ENCODE results near the gene GRHL1.

GRHL1 gene

DNA sequence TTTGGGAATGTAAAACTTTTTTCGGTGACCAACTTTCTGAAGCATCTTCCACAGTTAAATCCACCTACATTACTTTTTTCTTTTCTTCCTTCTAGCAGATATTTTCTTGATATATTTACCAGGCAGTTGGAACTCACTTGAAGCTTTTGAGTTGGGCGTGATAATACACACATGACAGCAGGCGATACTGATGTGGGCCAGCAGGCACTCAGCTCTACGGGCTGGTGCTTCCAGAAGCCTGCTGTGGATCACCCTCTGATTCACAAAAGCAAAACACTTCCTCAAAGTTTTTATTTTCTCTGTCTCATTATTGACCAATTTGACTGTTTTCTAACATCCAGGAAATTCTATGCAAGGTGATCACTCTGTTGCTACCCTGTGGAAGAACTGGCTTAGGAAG lies 22.9 kb downstream of the GRHL1 start:
- no peak for DNase-seq

DNA sequence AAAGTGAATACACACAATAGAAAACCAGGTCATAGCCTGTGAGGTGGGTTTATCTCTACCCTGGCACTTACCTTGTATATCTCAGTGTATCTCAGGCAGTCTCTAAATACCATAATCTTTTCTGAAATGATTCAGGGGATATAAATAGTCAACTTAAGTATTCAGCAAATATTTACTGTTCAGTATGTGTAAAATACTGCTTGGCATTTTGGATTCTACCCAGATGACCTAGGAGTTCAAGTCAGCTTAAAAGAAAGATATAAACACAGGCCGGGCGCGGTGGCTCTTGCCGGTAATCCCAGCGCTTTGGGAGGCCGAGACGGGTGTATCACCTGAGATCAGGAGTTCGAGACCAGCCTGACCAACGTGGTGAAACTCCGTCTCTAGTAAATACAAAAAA lies 23.8 kb downstream of the GRHL1 start:
- no peak for DNase-seq

DNA sequence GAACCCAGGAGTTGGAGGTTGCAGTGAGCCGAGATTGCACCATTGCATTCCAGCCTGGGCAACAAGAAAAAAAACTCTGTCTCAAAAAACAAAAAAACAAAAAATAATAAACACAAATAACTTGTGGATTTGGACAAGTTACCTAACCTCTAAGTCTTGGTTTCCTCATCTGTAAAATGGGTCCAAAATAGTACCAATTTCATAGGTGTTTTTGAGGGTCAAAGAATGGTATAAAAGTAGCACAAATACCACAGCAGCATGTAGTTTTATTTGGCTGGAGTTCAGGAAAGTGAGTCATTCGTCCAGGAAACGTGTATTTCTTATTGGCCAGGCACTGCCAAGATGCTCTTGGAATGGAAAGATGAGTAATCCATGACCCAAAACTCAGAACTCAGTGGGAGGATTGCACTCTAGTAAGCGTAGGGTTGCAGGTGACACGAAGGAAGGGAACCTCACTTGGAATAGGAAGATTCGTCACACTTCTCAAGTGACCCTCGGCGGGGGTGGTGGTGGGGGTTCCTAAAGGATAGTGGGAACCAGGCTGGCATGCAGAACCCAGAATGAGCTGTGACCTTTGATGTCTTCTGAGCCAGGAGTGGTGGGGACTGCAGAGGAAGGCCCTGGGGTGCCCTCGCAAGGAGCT lies 24.4 kb downstream of the GRHL1 start:
- DNase-seq, result no peak

DNA sequence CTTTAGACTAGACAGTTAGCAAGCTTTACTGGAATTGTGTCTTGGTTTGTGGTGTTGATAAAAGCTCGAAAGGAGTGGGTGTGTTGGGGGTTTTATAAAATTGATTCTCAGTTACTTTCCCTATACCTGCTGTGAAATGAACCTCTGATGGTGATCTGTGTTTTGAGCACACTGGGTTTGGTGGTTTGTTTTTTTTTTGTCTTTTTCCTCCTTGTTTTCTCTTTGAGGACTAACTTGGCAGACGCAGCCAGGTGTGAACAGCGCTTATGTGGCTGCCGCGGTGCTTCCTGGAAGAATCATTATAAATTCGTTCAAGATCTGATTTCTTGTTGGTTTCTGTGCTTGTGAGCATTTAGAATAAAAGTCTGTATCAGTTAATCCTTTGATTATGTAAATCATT lies 28.5 kb downstream of the GRHL1 start:
- no peak for DNase-seq

DNA sequence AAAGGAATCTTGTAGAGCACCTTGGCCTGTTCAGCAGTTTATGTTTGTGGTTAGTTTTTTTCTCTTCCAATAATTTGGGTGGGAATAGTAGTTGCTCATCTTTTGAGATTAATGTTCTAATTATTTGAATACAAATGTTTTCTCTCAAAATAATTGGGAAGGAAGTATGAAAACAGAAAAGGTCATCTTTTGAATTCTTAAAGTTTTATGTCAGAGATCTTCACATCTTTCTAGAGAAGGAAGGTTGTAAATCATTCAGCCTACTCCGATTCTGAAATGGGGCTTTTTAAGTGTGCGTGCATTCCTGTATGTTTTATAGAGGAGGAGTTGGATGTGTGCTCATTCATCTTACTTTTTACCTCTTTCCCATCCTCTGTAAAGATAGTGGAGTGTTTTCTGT lies 29.0 kb downstream of the GRHL1 start:
- no peak for DNase-seq

DNA sequence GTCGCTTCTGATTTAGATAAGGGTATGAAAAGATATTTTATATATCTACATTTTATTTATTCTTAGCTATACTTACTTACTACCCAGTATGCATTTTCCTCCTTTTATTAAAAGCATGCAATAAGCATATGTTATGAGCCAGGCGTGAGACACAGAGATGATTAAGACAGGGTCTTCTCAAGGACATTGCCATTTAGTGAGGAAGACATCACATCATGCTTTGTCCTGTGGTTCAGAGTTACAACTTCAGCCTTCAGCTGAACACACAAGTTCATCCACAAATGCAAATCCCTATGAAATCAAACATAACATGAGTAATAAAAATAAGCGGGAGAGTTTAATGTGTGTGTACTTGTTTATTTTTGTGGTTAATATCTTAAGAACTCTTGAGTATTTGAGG lies 30.2 kb downstream of the GRHL1 start:
- no peak for DNase-seq

DNA sequence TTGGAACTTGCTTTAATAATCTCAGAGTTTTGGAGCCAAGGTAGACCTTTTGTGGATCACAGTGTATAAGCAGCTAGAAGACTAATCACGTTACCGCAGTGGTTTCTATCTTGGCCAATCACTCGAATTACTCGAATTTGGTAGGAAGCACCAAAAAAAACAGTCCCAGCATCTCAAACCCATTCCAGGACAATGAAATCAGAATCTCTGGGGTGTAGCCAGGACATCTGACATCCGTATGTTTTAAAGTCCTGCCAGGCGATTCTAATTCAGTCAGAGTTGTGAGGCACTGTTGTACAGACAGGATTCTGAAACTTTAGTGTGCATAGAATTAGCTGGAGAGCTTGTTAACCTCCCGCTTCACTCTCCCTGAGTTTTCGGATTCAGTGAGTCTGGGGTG lies 30.8 kb downstream of the GRHL1 start:
- no peak for DNase-seq

DNA sequence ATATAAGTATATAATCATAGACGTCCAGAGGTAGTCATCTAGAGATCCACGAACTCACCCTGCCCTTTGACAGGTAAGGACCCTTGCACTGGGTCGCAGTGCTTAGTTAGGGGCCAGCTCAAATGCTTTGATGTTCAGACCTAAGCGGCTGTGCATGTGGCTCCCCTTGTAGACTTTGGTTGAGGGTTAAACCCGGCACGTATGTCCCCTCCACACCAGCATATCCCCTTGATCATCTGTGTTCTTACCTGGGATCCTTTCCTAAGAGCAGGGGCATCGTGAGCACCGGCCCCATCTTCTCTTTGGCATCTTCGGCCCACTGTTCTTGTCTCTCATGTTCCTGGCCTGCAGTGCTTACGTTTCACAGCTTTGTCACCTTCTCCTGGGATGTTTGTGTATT lies 31.4 kb downstream of the GRHL1 start:
- DNase-seq, result no peak

DNA sequence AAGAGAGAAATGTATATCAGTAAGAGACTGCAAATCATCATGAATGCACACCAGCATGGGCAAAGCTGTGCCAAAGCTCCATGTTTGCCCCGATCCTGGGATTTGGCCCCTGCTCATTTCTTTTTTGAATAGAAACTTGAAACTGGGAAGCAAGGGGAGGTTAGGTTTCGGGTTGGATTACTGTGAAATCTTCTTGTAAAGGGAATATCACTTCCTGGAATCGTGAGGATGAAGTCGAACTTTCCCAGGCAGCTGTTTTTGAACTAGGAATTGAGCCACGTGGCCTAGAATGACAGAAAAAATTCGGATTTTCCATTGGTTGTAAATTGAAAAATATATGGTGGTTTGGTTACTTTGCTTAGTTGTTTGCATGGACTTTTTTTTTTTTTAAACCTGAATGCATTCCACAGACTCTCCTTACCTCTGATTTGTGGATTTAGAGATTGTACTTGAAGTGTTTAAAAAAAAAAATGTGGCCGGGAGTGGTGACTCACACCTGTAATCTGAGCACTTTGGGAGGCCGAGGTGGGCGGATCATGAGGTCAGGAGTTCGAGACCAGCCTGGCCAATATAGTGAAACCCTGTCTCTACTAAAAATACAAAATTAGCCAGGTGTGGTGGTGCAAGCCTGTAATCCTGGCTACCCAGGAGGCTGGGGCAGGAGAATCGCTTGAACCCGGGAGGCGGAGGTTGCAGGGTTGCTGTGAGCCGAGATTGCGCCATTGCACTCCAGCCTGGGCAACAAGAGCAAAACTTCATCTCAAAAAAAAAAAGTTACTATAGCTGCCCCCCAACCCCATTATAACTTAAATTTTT lies 32.1 kb downstream of the GRHL1 start:
- DNase-seq, result no peak

DNA sequence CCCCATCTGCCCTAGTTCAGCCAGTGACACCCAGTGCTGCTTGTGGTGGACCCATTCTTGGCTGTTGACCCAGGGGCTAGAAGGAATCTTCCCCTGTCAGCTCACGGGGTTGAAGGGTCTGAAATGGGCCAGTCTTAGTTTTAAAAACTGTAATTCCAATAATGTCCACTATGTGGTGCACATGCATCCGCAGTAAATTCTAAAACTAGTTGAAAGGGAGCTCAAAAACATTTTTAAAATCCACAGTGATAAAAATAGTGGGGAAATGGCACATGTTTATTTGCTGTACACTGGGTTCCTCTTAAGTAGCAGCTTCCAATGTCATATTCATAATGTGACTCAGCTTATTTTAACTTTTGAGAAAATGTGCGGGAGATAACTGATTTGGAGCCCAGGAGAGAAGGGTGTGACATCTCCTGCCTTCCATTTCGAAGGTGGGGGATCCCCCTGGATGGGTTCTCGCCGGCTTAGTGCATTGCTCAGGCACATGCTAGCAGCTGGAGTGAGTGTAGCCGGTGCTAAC lies 32.8 kb downstream of the GRHL1 start:
- DNase-seq, result no peak

DNA sequence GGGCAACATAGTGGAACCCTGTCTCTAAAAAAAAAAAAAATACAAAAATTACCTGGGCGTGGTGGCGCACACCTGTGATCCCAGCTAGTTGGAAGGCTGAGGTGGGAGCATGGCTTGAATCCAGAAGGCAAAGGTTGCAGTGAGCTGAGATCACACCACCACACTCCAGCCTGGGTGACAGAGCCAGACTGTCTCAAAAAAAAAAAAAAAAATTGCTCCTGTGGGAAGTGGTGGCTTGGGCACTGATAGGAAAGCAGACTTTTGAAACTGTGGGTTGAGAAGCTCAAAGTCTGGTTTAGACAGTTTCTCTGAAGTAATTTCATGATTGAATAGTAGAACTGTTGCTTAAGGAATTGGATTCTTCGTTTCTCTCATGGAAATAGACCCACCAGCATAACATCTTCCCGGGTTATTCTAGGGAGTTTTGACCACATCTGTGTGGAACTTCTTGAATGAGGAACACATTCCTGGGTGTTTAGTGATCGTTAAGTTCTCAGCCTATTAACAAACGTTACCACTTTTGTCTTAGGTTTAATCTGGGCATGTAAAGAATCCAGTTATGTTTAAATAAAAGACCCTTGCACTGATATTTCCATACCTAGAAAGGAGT lies 33.5 kb downstream of the GRHL1 start:
- no peak for DNase-seq

DNA sequence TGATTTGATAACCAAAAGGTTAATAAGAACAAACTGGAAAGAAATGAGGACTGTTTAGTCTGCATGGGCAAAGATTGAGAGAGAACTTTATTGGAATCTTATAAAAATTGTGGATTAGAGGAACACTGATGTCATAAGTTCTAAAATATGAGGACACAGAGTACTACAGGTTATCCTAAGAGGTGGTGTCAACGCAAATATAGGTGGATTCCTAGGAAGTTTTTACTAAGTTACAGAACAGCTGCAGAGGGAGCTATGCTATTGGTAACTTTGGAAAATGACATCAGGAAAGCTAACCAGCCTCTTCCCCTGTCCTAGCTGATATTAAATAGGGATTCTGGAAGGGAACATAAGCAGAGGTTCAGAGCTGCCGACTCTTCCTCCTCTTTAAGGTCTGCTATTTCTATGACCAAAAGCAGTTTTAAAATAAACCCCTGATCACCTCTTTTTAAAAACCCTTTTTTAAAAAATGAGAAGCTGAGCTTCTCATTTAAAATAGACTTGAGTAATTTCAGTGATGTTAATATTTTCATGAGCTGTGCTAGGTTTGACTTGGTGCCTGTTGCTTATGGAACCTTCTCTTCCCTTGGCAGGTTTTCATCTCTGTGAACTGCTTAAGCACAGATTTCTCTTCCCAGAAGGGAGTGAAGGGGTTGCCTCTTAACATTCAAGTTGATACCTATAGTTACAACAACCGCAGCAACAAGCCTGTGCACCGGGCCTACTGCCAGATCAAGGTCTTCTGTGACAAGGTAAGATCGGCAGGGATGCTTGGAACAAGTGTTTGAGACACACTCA lies 34.2 kb downstream of the GRHL1 start:
- no peak for DNase-seq

DNA sequence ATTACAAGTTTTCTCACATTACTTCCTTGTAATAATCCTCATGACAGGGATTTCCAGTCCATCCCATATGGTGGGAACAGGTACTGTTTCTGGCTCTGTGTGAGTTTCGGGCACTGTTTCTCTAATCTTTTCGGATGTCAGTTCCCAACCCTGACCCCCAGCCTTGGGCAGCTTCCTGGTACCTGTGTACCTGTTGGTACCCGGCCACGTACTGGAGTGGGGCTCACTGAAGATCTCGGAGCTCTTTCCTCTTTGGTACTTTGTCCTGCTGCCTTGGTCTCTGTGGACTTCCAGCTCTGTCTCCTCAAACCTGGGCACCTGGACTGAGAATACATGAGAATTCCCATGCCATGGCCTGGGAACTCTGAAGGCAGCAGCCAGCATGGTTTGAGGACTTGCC lies 36.8 kb downstream of the GRHL1 start:
- no peak for DNase-seq

DNA sequence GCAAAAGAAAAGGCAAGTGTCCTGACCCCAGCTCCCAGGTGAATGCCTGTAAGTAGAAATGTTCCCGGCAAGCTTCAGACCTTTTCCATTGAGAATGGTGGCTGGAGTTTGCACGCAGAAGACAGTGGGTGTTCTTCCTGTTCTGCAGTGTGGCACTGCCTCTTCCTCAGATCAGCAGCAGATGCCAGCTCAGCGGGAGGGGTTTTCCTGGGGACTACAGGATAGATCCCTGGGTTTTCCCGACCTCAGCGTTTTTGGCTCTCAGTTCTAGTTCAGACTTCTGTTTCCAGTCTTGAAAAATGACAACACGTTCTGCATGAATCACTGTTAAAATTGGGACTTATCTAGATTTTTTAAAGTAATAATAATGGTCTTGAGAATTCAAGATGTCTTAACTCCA lies 39.2 kb downstream of the GRHL1 start:
- DNase-seq, result no peak

DNA sequence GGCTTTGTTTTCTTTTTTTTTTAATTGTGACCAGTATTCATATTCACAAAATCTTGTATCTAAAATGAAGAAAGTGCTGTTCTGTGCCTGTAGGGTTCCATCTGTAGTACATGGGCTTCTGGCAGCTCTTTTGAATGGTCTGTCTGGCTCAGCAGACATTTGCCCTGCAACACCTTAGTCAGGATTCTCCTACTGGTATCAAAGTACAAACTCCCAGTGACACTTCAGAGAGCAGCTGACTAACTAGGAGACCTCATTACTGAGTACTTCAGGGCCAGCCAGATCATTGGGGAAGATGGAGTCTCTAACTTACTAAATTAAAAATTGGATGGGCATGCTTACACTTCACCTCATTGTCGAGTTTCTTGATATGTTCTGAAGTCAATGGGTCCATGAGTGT lies 39.7 kb downstream of the GRHL1 start:
- DNase-seq, result no peak

DNA sequence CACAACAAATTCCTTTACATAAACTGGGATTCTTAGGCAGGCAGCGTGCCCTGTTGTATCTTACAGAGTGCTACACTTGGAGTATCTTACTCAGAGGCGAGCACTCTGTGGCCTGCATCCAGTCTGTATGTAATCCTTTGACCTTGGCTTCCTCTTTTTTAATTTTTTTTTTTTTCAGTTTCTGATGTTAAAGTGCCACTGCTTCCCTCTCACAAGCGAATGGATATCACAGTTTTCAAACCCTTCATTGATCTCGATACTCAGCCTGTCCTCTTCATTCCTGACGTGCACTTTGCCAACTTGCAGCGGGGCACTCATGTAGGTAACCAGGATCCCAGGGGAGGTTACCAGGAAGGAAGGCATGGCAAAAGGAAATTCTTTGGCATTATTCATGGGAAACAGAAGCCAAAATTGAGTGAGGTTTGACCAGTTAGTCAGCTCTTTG lies 40.4 kb downstream of the GRHL1 start:
- no peak for DNase-seq

DNA sequence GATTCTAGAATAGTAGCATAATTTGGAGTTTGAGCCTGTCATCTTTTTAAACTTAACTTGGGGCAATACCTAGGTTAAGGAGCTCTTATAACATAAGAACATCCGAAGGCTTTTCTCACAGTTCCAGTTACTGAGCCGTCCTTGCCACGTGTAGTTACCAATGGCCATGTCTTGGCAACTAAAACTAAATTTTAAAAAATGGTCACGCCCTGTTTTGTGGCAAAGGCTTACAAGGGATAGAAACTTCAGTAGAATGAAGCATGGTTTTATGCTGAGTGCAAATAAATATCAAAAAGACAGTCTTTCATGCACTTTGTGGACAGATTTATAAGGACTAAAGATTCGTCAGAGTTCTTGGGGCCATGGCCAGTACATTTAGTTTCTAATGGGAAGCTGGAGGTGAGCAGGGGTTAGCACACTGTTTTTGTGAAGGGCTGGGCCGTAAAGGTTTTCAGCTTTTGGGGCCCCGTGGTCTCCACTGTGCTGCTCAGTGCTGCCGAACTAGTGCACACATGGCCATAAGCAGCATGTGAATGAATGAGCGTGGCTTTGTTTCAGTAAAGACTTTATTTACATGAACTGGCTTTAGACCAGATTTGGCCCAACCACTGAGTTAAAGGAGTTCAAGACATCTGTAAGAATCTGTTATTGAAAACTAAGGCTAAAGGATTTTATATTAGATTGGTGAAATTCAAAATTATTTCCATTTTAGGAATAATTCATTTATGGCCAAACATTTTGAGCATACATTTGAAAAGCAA lies 41.1 kb downstream of the GRHL1 start:
- DNase-seq, result no peak

DNA sequence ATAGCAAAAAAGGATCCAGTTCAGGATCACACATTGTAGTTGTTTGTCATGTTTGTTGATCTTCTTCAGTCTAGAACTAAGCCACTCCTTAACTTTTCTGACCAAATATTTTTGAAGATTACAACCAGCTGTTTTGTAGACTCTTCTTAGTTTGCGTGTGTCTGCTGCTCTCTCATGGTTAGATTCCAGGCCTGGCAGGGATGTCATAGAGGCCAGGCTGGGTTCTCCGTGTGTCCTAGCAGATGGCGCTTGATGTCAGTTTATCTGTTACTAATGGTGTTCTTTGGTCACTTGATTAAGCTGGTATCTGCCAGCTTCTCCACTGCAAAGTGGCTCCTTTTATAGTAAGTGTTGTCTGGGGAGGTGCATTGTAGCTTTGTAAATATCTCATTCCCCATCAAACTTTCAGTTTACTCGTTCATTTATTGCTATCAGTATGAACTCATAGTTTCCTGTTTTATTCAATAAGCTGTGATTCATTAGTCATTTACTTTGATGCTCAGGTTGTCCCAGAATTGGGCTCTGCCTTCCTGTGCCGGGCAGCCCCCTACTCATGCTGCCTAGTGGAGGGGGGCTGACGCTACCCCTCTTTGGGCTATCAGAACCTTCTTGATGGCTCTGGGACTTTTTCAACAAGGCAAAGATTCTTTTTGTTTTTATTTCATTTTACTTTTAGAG lies 42.1 kb downstream of the GRHL1 start:
- DNase-seq, result no peak

DNA sequence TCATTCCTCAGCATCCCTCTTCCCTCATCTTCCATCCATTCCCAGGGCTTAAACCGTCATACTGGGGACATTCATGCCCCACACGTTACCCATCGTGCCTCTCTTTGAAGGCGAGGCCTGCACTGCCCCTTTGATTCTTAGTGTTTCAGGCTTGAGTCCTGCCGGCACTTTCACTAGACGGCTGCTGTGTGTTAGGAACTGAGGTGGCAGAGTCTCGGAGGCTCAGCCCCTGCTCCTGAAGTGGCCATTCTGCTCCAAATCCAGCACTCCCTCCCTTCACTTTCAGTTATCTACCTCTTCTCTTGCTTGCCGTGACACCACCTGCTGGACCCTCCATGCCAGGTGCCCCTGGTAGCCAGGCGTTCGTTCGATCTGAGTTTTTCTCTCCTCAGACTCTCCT lies 43.0 kb downstream of the GRHL1 start:
- DNase-seq, result no peak

DNA sequence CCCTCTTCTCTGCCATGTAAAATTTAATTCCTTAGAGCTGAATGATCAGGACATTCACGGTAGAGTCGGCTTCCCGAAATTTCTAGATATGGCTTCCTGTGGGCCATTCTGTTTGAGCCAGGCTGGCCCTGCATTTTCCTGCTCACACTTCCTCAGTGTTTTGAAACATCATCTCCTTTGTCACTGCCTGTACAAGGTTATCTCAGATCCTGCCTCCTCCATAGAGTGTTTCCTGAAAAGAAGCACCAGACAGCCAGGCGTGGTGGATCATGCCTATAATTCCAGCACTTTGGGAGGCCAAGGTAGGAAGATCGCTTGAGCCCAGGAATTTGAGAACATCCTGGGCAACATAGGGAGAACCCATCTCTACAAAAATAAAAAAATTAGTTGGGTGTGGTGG lies 43.6 kb downstream of the GRHL1 start:
- DNase-seq, result no peak

DNA sequence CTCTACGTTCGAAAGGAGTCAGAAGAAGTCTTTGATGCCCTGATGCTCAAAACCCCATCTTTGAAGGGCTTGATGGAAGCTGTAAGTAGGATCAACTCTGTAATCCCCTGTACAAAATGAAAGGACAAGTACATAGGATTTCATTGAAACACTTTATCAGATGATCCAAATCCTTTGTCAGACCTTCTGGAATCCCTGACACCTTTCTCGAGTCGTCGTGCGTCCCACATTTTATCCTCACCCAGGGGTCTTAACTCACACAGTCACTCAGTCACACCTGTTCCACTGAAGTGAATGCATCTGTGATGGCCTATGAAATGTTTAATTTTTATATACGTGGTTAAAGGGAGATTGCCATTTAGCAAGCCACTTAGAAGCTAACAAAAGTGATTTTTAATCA lies 44.8 kb downstream of the GRHL1 start:
- no peak for DNase-seq

DNA sequence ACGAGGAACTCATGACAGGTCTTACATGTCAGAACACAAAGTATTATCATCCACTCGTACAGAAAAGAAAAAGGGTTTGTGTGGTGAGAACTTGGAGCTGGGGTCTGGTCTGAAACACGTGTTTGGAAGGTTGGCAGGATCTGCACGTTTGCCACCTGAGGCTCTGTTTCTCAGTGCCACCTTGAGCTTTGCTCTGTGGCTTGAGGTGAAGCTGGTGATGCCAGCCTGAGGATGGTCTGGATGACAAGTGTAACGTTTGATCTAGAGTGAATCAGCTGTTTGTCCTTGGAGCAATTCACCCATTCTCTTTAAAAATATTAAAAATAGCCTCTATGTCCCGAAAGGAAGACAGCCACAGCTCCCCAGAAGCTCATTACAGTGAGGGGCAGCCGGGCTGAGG lies 46.4 kb downstream of the GRHL1 start:
- no peak for DNase-seq

All from right forelimb (tissue), 1 donor.